Measurements from ENCODE around the gene VIL1.

VIL1 gene

GRCh38 chr2:218418717-218419458 lies at the start of gene VIL1:
VIL1 (plus strand) TSS chr2:218419123; CDS start chr2:218423779, 4,656 bp downstream.
- DNase-seq (no peak), ATAC-seq (no peak)

DNA sequence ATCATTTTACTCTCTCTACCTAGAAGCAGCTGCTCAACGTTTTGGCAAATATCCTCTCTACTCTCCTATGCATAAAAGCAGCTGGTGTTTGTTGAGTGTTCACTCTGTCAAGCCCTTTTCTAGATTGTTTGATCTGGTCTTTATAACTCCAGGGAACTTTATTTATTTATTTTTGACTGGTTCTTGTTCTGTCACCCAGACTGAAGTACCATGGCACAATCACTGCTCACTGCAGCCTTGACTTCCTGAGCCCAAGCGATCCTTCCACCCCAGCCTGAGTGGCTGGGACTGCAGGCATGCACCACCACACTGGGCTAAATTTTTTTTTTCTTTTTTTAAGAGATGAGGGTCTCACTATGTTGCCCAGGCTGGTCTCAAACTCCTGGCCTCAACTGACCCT lies 49.6 kb upstream of the VIL1 start:
- DNase-seq (no peak), ATAC-seq (no peak)

DNA sequence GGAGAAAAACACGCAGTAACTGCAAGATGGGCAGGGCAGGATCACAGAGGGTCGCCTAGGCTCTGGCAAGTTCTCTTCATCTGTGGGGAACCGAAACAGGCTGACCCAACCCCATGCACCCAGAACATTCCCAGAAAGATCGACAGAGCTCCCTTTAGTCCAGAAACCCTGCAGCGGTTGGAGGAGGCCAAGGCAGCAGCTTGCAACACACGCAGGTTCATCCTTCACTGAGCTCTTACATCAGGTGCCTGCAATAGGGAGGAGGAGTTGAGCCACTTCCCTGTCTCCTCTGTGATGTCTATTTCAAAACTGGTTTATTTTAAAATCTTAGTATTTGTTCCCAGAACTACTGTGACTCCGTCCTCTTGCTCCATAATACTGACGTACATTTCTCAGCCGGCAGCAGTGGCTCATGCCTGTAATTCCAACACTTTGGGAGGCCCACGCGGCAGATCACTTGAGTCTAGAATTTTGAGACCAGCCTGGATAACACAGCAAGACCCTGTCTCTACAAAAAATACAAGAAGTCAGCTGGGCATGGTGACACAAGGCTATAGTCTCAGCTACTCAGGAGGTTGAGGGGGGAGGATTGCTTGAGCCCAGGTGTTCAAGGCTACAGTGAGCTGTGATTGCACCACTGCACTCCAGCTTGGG lies 48.4 kb upstream of the VIL1 start:
- ATAC-seq (no peak), DNase-seq (no peak)

DNA sequence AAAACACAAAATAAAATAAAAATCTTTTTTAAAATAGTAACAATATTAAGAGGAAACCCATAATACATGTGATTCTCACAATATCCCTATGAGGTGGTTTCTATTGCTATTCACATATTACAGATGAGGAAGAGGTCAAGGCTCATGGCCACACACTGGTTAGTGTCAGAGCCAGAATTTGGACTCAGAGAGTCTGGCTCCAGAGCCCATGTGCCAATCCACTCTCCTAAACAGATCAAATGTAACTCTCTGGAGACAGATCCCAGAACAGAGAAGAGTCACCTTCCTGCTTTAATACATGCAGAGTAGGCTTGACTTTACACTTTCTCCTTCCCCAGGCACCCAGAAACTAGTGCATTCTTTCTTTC lies 47.0 kb upstream of the VIL1 start:
- ATAC-seq (no peak), DNase-seq (no peak)

- ATAC-seq (no peak), DNase-seq (no peak)
Measured at GRCh38 chr2:218374795-218375194, 44.1 kb upstream of the VIL1 start.

DNA sequence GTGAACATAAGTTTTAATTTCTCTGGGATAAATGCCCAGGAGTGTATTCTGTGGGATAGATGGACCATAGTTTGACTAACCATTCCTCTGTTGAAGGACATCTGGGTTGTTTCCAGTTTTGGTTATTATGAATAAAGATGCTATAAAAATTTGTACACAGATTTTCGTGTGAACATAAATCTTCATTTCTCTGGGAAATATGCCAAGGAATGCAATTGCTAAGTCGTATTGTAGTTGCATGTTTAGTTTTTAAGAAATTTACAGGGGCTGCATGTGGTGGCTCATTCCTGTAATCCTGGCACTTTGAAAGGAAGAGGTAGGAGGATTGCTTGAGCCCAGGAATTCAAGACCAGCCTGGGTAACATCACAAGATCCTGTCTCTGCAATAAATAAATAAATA lies 43.7 kb upstream of the VIL1 start:
- DNase-seq (no peak), ATAC-seq (no peak)

- ATAC-seq (no peak), DNase-seq (no peak)
Measured at GRCh38 chr2:218378053-218378452, 40.9 kb upstream of the VIL1 start.

DNA sequence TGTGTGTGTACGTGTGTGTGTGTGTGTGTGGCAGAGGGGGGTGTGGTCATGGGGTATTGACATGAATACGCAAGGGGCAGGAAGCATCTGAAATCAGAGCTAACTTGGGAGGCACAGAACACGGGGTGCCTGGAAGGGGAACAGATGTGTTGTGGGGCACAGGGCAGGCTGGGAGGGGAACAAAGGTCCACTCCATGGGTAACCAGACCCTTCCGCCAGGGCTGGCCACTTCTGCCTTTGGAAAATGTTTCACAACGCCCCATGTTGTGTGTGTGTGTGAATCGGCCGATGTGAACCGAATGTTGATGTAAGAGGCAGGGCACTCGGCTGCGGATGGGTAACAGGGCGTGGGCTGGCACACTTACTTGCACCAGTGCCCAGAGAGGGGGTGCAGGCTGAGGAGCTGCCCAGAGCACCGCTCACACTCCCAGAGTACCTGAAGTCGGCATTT lies 37.0 kb upstream of the VIL1 start, which contains the start of gene SLC11A1:
TSS of gene SLC11A1 (plus strand) at position 358 of the 451 bp plus-strand sequence. CDS start 96 bp downstream, outside the sequence.
- DNase-seq (no peak), ATAC-seq (no peak)

- ATAC-seq = no peak
- no peak for DNase-seq
Measured at GRCh38 chr2:218382785-218383184, 36.1 kb upstream of the VIL1 start.

DNA sequence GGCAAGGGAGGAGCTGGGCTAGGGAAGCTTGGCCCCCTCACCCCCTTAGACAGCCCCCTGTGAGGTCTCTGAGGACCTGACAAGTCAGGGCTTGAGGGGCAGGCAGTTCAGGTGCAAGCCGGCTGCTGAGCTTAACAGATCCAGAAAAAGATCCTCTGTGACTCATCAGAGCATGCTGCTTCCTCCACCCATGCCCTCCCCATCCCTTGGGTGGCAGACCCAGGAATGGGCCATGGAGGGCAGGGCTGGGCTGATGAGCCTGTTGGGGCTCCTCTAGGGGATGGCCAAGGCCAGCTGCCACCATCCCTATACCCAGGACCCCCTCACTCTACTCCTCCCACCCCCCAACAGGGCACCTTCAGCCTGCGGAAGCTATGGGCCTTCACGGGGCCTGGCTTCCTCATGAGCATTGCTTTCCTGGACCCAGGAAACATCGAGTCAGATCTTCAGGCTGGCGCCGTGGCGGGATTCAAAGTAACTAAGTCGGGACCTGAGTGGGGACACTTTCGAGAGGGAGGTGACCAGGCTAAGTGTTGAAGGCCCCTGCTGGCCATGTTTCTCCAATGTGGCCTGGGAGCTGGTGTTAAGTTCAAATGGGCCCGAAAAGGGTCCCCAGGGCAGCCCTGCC lies 34.9 kb upstream of the VIL1 start:
- ATAC-seq (no peak), DNase-seq (no peak)

DNA sequence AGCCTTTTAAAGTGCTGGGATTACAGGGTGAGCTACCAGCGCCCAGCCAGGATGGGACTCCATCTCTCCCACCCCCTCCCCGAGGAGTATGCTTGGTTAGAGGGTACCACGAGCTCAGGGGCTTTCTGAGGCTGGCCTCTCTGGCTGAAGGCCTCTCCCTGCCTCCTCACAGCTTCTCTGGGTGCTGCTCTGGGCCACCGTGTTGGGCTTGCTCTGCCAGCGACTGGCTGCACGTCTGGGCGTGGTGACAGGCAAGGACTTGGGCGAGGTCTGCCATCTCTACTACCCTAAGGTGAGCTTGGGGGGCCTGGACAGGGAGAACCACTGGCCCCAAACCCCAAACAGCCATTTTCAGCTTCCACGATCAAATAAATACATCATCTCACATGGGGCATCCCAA lies 33.9 kb upstream of the VIL1 start:
- ATAC-seq (no peak), DNase-seq (no peak)

GRCh38 chr2:218386505-218387368 lies 32.2 kb upstream of the VIL1 start:
- no peak for DNase-seq
- no peak for ATAC-seq

GRCh38 chr2:218387369-218388194 lies 31.3 kb upstream of the VIL1 start:
- ATAC-seq (peak; percentile 25), DNase-seq (no peak)

GRCh38 chr2:218389333-218390150 lies 29.4 kb upstream of the VIL1 start:
- DNase-seq = no peak
- no peak for ATAC-seq

DNA sequence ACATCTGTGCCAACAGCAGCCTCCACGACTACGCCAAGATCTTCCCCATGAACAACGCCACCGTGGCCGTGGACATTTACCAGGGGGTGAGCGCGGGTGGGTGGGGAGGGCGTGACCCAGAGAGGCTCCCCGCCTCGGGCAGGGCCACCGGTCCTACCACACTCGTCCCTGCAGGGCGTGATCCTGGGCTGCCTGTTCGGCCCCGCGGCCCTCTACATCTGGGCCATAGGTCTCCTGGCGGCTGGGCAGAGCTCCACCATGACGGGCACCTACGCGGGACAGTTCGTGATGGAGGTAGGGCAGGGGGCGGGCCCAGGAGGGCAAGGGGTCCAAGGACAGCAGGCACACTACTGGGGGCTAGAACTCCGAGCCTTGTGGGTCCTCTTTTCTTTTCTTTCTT lies 27.7 kb upstream of the VIL1 start:
- ATAC-seq (no peak), DNase-seq (no peak)

DNA sequence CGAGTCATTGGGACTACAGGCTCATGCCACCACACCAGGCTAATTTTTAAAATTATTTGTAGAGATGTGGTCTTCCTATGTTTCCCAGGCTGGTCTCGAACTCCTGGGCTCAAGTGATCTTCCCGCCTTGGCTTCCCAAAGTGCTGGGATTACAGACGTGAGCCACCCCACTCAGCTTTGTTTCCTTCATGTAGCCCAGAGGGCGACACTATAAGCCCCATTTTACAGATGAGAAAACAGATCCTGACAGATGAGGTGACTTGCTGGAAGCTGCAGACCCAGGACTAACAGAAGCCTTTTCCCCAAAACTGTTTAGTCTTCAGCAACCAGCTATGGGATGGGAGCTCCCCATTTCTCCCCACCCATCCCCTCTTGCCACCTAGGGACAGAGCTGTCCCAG lies 26.5 kb upstream of the VIL1 start:
- DNase-seq (no peak), ATAC-seq (no peak)

DNA sequence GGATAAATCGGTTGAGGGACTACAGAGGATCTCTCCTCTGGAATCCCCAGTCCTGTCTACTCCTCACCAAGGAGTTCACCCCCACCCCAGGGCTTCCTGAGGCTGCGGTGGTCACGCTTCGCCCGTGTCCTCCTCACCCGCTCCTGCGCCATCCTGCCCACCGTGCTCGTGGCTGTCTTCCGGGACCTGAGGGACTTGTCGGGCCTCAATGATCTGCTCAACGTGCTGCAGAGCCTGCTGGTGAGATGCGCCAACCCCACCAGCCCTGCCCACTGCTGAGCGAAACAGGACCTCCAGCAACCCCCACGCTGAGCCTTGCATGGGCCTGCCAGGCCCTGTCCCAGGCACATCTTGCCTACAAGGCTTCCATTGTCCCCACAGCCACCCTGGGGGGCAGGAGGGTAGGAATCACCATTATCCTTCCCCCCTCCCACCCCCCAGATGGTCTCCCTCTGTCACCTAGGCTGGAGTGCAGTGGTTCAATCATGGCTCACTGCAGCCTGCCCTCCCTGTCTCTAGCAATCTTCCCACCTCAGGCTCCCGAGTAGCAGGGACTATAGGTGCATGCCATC lies 25.9 kb upstream of the VIL1 start:
- no peak for DNase-seq
- no peak for ATAC-seq

DNA sequence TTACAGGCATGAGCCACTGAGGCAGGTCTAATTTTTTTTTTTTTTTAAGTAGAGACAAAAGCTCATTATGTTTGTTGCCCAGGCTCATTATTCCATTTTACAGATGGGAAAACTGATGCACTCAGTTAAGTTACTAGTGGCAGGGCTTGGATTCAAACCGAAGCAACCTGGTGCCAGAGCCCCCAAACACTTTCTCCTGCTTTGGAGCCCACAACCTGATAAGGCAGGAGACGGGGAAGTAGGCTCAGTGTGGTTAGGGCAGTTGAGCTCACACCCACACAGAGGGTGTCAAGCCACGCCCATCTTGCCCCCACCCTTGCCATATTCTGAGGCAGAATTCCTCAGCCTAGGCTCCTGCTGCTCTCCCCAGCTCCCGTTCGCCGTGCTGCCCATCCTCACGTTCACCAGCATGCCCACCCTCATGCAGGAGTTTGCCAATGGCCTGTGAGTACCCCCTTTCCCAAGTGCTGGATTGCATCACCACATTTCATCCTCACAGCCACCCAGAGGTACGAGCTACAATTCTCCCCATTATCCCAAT lies 25.1 kb upstream of the VIL1 start:
- DNase-seq = no peak

GRCh38 chr2:218394298-218395089 lies 24.4 kb upstream of the VIL1 start:
- DNase-seq (peak; percentile 12), ATAC-seq (no peak)

More for the DNA sequence above, 25.1 kb upstream of the VIL1 start:
- no peak for ATAC-seq

Measured in stimulated activated naive CD8-positive, alpha-beta T cell treated with anti-CD3 and anti-CD28 coated beads, Interleukin-15, Interleukin-2, amounts not matched to agents 100 U/mL and 50 U/mL, for 24 hours (primary cell).